Limb (tissue), 2 donors: ENCODE results near the gene ZNF574.

Experiments
- DNase-seq, 2 donors: peaks; one replicate each; pipeline ENCODE4 v3.0.0-alpha.2; 2016; ENCODE audit errors: extremely low spot score in 2 of 2

ZNF574 gene

GRCh38 chr19:42059196-42059595, 16.8 kb upstream of the ZNF574 start:
- DNase-seq = no peak

DNA sequence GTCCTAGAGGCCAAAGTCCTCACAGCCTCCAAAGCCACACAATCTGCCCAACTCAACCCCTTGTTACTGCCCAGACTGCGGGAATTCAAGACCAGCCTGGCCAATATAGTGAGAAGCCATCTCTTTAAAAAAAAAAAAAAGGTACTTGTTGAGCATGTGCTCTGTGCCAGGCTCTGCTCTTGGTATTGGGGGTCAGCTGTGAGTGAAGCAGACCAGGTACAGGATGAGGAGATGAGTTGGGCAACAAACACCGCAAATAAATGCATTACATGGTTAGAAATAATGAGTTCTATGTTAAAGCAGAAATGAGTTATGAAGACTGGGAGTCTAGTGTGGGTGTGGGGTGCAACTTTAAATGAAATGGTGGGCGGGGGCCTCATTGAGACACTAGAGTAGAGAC, 15.8 kb upstream of the ZNF574 start:
- no peak for DNase-seq

DNA sequence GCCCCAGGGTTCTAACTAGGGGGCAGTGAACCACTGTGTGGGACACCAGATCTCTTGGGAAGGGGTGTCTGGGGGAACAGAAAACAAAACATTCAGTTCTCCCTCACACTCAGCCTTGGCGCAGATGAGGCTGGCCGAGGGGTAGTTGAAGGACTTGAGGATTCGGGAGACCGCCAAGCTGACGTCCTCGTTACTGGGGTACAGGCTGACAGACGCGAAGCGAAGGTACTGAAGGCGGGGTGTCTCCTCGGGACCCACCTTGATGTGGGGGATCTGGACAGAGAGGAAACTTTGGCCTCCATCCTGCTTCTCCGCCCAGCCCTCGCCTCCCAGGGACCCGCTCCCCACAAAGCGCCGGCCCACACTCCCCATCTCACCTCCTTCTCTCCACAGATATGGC, 13.6 kb upstream of the ZNF574 start:
- no peak for DNase-seq

DNA sequence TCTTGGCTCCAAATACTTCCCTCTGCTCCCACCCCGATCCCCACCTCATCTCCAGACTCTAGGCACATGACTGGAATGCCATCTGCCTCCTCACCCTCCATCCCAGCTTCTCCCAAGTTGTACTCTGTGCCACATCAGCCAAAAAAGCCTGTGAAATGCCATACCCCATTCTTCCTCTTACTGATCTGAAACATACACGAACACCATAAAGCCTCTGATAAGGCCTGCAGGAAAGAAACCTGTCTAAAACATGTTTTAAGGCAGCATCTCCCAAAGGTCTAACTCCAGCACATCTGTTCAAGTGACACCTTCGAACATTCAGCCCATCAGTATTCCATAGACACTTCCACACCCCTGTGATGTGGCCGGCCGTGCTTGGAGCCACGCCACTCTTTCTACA, 11.5 kb upstream of the ZNF574 start:
- no peak for DNase-seq

- DNase-seq = no peak
These were observed 10.9 kb upstream of the ZNF574 start for GRCh38 chr19:42065051-42065450.

DNA sequence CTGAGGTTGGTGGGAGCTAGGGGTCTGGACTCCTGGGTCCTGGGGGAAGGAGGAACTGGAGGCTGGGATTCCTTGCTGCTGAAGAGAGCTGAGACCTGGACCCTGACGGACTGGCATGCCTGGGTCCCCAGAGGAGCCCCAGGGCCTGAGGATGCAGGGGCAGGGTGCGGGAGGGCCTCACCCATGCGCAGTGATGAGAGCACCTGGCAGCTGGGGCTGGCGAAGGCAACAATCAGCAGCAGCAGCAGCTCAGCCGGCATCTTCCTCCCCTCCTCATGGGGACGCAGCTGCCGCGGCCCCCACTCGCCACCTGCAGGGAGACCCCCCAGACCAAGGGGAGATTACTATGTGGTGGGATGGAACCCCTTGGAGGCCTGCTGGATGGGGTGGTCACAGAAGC, 10.5 kb upstream of the ZNF574 start:
- DNase-seq = no peak

- peak in 1 of 2 donors; percentile 60 for DNase-seq
These were observed 9.8 kb upstream of the ZNF574 start for GRCh38 chr19:42066075-42066754.

GRCh38 chr19:42067315-42067888, 8.6 kb upstream of the ZNF574 start:
- DNase-seq = no peak

DNA sequence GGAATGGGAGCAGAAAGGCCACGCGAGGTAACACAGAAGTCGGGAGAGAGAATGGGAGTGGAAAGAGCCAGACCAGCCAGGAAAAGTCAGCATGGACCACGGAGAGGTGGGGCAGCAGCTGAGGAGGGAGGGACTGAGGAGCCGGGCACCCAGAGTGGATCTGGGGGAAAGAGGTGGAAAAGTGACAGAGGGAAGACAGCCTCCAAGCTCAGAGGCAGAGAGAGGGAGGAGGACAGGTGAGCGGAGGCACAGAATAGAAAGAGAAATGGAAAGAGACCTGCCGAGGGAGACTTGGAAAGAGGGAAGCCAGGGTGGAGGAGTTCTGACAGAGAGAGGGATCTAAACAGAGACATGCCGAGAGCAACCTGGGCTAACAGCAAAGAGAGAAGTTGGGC, 7.6 kb upstream of the ZNF574 start:
- no peak for DNase-seq

DNA sequence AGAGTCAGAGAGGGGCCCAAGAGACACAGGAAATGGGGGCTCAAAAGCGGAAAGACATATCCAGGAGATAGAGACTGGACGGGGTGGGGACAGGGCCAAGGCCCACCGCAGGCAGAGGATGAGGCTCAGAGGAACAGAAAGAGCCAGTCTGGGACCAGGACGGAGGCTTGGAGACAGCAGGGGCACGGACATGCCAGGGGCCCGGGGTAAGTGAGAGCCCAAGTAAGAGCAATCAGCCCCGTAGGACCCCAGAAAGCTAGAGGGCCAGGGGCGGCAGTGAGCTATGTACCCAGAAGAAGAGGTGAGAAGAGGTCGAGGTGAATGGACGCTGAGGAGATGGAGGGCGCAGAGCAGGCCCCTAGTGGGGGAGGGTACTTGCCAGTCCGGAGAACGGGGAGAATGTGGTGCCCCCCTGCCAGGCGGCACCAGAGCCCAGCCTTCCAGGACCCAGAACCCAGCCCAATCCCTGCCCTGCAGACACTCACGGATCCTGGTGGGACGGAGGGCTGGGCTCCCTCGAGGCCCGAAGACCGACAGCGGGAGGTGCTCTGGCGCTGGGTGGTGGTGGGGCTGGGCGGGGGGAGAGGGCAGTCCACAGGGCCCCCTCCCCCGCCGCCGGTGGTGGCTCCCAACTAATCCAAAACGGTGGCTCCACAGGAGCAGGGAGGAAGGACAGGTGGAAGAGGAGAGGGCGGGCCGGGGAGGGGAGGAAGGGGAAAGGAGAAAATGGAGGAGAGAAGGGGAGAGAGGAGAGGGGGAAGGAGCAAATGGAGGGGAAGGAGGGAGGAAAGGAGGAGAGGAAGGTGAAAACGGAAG, 7.0 kb upstream of the ZNF574 start:
- DNase-seq = no peak

- peak; percentile 3 to 73 for DNase-seq
These were observed 6.2 kb upstream of the ZNF574 start, which contains the start of gene GRIK5 for GRCh38 chr19:42069619-42070351. TSS of gene GRIK5 (minus strand) at chr19:42070206. CDS start at chr19:42065770, 4,436 bp downstream.

DNA sequence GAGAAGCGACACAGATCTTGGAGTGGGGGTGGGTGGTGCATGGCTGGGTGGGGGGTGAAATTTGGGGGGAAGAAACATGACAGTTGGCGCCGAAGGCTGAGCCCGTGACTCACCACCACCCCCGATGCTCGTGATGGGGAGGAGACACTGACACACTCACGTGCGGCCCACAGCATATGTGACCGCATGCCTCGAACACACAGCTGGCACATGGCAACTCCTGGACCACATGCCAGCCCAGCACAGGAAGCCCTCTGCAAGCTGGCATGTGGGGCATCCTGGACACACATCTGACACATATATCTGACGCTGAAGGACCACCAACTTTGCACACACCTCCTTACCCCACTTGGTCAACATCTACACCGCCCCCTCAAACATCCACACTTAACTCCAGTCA, 4.7 kb upstream of the ZNF574 start:
- DNase-seq = no peak

DNA sequence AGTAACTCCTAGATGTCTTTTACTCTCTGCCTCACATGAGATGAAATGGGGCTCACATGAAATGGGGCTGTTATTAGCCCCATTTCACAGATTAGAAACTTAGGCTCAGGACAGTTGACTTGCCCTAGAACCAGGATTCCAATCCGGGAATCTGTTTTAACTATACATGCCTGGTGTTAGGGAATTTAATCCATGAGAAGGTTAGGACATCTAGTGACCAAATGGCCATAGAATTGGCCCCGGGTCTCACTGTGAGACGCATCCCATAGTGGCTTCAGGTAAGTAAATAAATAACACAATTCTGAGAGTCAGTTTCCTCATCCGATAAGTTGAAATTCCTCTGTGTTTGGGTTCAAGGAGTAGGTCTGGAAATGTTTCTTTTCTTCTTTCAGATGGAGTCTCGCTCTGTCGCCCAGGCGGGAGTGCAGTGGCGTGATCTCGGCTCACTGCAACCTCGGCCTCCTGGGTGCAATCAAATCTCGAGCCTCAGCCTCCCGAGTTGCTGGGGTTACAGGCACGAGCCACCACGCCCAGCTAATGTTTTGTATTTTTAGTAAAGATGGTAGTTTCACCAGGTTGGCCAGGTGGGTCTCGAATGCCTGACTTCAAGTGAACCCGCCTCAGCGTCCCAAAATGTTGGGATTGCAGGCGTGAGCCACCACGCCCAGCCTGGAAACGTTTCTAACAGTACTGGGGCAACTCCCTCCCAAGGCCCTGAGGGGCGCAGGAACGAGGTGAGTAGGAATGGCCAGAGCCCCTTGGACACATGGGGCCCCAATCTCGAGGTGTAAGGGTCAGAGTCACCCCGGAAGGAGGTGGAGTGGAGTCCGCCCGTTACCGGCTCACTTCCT, 1.2 kb upstream of the ZNF574 start:
- peak in 1 of 2 donors; percentile 58 for DNase-seq

- no peak for DNase-seq
These were observed 676 bp upstream of the ZNF574 start for GRCh38 chr19:42075364-42075615.

- DNase-seq = peak in 1 of 2 donors; percentile 75
These were observed 496 bp downstream of the ZNF574 start for GRCh38 chr19:42076380-42076944.

GRCh38 chr19:42078058-42078457, 2.1 kb downstream of the ZNF574 start:
- no peak for DNase-seq

GRCh38 chr19:42078538-42079275, 2.7 kb downstream of the ZNF574 start:
- no peak for DNase-seq

- no peak for DNase-seq
These were observed 3.3 kb downstream of the ZNF574 start for GRCh38 chr19:42079276-42079669.

GRCh38 chr19:42079886-42080763, 4.2 kb downstream of the ZNF574 start:
- DNase-seq = no peak
